GM18517 (cell line): ENCODE data around the gene KCNH6.
A peak's percentile ranks its signal among the peaks of the same experiment; 100 is the strongest.

ENCODE experiments used
- ATAC-seq: cut with Tn5 transposase; IDR thresholded peaks from one replicate; pipeline ENCODE4 v1.9.1; 2021; ENCODE audit warnings: mild to moderate bottlenecking, moderate library complexity; ENCODE audit not compliant: unreplicated experiment

KCNH6 gene

GRCh38 chr17:63549946-63550816, 27.0 kb downstream of the KCNH6 start, which contains the start of gene DCAF7:
DCAF7 (plus strand) TSS chr17:63550477; CDS start chr17:63550678, 201 bp downstream.
- peak; percentile 93 for ATAC-seq

DNA sequence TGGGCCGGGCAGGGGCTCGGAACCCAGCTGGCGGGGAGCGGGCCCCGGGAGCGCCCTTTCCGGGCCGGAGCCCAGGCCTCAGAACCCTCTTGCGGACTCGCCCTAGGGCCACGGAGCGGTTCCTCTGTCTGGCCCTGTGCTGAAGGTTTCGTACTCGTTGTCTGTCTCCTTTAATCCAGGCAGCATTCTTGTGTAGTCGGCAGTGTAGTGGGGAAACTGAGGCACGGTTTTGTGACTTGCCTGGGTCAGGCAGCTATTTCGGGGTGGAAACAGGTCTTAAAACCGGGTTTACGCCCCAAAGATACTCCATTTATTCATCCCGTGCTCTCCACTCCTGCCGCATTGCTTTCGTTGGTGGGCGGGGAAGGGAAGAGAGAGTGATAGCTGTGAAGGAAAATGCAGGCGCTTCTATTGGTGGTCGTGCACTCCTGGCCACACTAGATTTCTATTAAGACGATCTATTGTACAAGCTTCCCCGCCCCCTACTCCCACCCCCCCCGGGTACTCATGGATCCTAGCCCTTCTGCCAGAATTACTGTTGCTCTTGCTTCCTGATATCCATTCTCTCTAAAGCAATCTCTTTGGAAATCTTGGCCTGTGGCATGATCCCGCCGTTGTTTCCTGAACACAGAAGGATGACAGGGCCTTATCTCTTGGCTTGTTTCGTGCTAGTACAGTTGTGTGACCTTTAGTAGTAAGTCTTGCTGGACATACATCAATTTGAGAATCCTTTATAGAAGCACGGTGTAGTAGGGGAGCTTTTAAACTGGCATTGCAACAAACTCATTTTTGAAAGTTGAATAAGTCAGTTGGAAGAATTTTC, 27.9 kb downstream of the KCNH6 start:
- no peak for ATAC-seq

GRCh38 chr17:63552211-63552610, 29.1 kb downstream of the KCNH6 start:
- no peak for ATAC-seq

GRCh38 chr17:63555500-63556156, 32.5 kb downstream of the KCNH6 start:
- no peak for ATAC-seq

DNA sequence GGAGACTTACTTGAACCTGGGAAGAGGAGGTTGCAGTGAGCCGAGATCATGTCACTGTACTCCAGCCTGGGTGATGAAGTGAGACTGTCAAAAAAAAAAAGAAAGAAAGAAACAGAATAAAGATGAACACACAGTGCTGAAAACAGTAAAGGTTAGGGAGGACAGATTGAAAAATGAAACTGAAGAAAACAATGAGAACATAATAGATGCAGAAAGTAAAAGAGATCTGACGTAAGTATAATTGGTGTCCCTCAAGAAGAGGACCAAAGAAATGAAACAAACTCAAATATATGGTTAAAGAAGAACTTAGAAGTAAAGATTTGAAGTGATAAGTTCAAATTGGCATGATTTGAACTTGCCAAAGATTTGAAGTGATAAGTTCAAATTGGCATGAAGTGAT, 34.3 kb downstream of the KCNH6 start:
- no peak for ATAC-seq

- ATAC-seq: no peak
Measured at GRCh38 chr17:63558441-63558840, 35.3 kb downstream of the KCNH6 start.

- no peak for ATAC-seq
Measured at GRCh38 chr17:63561819-63562218, 38.7 kb downstream of the KCNH6 start.

GRCh38 chr17:63563339-63563738, 40.2 kb downstream of the KCNH6 start:
- no peak for ATAC-seq

- ATAC-seq: no peak
Measured at GRCh38 chr17:63564562-63564961, 41.4 kb downstream of the KCNH6 start.

- ATAC-seq: no peak
Measured at GRCh38 chr17:63567229-63567628, 44.1 kb downstream of the KCNH6 start.

DNA sequence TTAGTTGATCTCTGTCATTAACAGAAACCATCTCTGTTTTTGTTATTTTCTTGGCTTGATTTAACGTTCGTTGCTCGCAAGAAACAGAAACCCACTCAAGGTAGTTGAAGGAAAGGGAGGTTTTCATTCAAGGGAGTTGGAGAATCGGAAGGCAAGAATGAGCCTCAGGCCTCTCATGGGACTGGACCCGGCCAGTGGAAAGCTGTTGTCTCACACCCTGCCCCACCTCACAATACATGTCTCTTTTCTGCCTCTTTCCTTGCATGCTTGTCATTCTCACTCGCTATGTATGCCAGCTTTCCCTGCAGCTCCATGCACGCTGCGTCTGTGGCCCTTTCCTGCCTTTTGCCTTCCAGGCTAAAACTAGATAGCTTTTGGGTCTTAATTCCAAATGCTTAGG, 45.4 kb downstream of the KCNH6 start:
- no peak for ATAC-seq

GRCh38 chr17:63571632-63572310, 48.6 kb downstream of the KCNH6 start:
- no peak for ATAC-seq

DNA sequence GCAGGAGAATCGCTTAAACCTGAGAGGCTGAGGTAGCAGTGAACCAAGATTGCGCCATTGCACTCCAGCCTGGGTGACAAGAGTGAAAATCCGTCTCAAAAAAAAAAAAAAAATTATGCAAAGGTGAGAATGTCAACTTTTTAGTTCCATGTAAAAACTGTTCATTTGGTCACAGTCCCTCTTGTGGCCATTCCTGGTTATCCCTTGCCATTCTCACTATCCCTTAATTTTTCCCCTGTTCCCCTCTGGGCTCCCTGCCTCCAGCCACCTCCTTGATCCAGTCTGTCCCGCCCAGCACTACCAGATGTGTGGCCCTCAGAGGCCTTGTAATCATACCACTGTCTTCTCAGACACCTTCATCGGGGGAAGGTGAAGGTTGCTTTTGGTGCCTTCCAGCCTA, 50.5 kb downstream of the KCNH6 start:
- no peak for ATAC-seq

DNA sequence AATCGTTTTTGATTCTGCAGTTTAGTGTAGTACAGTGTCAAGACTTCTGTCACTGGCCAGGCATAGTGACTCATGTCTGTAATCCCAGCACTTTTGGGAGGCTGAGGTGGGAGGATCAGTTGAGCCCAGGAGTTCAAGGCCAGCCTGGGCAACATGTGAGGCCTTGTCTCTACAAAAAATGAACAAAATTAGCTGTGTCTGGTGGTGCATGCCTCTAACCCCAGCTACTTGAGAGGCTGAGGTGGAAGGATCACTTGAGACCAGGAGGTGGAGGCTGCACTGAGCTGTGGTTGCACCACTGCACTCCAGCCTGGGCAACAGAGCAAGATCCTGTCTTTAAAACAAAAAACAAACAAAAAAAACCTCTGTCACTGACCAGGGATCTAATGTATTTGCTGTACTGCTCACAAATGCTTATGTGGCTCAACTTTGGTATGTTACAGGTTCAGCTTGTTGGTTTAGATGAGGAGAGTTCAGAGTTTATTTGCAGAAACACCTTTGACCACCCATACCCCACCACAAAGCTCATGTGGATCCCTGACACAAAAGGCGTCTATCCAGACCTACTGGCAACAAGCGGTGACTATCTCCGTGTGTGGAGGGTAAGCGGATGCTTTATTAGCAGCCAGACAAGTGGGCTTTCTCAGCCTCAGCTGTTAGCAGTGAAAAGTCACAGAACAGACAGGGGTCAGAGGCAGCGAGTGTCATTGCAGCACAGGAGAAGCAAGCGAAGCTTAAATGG, 55.0 kb downstream of the KCNH6 start:
- ATAC-seq: no peak

DNA sequence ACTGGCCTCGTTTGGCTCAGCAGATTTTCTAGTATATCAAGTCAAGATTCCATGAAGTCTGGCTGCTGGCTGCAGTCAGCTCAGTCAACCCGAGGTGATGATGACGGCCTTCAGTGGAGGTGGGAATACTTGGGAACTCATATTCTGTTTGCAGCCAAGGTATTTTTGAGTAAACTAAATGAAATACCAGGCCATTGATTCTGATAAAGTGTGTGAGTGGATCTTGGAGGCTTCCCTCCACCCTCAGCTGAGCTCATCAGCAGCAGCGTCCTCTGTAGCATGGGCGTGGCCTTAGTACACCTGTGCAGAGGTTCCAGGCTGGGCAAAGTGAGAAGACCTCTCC, 55.6 kb downstream of the KCNH6 start:
- ATAC-seq: no peak

GRCh38 chr17:63579633-63580032, 56.5 kb downstream of the KCNH6 start:
- no peak for ATAC-seq

DNA sequence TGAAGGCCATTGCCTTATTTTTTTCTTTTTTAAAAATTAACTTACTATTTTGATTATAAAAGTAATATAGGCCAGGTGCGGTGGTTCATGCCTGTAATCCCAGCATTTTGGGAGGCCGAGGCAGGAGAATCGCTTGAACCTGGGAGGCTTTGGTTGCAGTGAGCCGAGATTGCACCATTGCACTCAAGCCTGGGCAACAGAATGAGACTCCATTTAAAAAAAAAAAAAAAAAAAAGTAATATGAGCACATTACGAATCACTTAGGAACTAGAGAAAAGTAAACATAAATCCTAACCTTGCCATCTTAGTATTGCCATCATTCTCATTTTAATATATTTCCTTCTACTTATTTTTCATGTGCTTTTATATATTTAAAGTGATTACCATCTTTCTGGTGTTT, 64.6 kb downstream of the KCNH6 start:
- ATAC-seq: no peak

DNA sequence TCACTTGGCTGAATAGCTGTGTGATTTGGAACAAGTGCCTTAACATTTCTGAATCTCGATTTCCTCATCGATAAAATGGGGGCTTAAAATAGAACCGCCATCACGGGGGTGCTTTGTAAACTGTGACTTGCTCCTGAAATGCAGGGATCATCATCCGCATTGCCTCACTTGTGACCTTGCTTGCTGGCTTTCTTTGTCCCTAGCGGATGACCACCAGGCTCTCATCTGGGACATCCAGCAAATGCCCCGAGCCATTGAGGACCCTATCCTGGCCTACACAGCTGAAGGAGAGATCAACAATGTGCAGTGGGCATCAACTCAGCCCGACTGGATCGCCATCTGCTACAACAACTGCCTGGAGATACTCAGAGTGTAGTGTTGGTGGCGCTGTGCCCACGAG, 65.6 kb downstream of the KCNH6 start:
- no peak for ATAC-seq

- no peak for ATAC-seq
Measured at GRCh38 chr17:63589646-63590045, 66.5 kb downstream of the KCNH6 start.

GRCh38 chr17:63592797-63593196, 69.6 kb downstream of the KCNH6 start:
- ATAC-seq: no peak
